Stimulated activated naive CD8-positive, alpha-beta T cell treated with anti-CD3 and anti-CD28 coated beads, Interleukin-15, amount 100 ng/mL, for 72 hours (primary cell): ENCODE measurements around the gene SUPT3H.

Experiments used
- ATAC-seq: fragments of 150-1000 bp; cut with Tn5 transposase; 2 replicates; pipeline ENCODE4 v1.10.0; 2021; ENCODE audit warnings: mild to moderate bottlenecking, moderate library complexity
- DNase-seq, 2 donors: peaks; one replicate each; pipeline ENCODE4 v3.0.0; 2021 to 2022
- H3K27ac Mint-ChIP-seq, 2 donors: one replicate each; pipeline ENCODE4 v1.8.0; 2022; ENCODE audit warnings: mild to moderate bottlenecking in 2 of 2, mixed read lengths in 2 of 2, moderate library complexity in 2 of 2
- H3K27me3 Mint-ChIP-seq: one replicate; pipeline ENCODE4 v1.8.0; 2022; ENCODE audit warnings: mixed read lengths
- H3K4me1 Mint-ChIP-seq: one replicate; pipeline ENCODE4 v1.8.0; 2022; ENCODE audit warnings: mild to moderate bottlenecking, mixed read lengths
- H3K4me3 Mint-ChIP-seq, 2 donors: one replicate each; pipeline ENCODE4 v1.8.0; 2022; ENCODE audit warnings: mild to moderate bottlenecking in 2 of 2, mixed read lengths in 2 of 2, moderate library complexity in 1 of 2
- H3K9me3 Mint-ChIP-seq, 2 donors: one replicate each; pipeline ENCODE4 v1.8.0; 2022; ENCODE audit warnings: mixed read lengths in 2 of 2

Gene SUPT3H

GRCh38 chr6:45116714-45117410, 260.9 kb downstream of the SUPT3H start:
- Mint-ChIP-seq H3K4me3 (peak overlapping the region; percentile 16 to 40), H3K4me1 (peaks cover 31% of the 10 kb centered on the region), H3K27ac (peak overlapping the region in 1 of 2 donors; percentile 50), H3K9me3 (no peaks in the 10 kb centered on the region), H3K27me3 (no peaks in the 10 kb centered on the region)
- peak; percentile 64 for ATAC-seq
- no peak for DNase-seq

DNA sequence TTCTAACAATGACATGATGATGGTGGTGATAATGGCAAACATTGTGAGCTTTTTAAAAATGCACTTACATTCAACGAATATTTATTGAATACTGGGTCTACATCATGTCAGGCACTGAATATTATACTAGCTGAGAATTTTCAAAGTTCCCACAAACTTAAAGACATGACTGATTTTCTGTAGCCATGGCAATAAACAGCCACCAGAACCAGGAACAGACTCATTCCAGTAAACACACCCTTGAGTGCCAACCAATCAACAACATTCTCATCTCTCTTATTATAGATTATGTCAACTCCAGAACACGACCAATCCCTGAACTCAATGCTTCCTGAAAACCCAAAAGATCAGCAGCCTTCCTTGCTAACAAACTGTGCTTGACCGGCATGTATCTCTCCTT, 262.0 kb downstream of the SUPT3H start:
- ATAC-seq (peak; percentile 67), DNase-seq (no peak)
- Mint-ChIP-seq H3K9me3 (no peaks in the 10 kb centered on the region), H3K27ac (peak overlapping the region in 1 of 2 donors; percentile 49), H3K4me3 (peak overlapping the region in 1 of 2 donors; percentile 40), H3K27me3 (no peaks in the 10 kb centered on the region), H3K4me1 (peaks cover 31% of the 10 kb centered on the region)

DNA sequence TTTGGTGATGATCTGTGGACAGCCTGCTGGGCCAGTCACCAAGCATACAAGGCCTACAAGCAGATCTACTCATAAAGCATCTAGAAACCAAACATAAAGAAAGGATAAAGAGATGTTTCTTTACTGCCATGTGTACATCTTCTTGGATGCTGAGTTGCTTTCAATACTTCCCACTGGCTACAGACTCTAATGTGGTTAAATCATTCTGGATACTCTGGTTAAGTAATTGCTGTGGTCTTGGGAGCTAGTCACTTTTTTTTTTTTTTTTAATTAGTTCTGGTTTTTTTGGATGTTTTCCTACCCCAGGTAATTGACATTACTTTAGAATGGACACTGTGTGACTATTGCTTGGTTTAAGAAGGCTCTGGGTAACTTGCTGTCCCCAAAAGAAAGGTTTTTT, 265.0 kb downstream of the SUPT3H start:
- no peak for ATAC-seq
- peaks cover 50% of the 10 kb centered on the region for H3K4me1 Mint-ChIP-seq
- no peaks in the 10 kb centered on the region for H3K27me3 Mint-ChIP-seq
- no peak overlapping the region for H3K4me3 Mint-ChIP-seq
- H3K9me3 Mint-ChIP-seq, result no peaks in the 10 kb centered on the region
- H3K27ac Mint-ChIP-seq, result peak overlapping the region in 1 of 2 donors; percentile 72
- DNase-seq, result no peak

DNA sequence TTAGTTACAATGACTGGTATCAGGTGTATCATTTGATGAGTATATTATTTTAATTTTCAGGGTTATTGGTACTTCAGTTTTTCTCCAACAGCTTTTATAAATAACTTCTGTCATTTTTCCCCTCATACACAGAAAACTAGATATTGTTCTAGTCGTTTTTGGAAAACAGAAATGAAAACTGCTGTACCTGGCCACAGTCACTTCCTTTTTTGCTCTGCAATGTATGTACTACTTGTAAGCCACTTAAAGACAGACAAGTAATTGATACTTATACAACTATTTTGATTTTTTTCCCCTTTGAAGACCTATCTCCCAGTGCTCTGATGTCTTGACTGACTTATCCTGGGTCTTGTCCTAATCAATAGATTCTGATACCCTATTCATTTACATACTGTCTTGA, 268.2 kb downstream of the SUPT3H start:
- H3K4me3 Mint-ChIP-seq, result peak overlapping the region in 1 of 2 donors; percentile 24
- H3K27me3 Mint-ChIP-seq, result no peaks in the 10 kb centered on the region
- ATAC-seq, result no peak
- H3K4me1 Mint-ChIP-seq, result peaks cover 25% of the 10 kb centered on the region
- H3K9me3 Mint-ChIP-seq, result no peaks in the 10 kb centered on the region
- H3K27ac Mint-ChIP-seq, result no peak overlapping the region
- DNase-seq, result no peak

- no peak overlapping the region for H3K27ac Mint-ChIP-seq
Measured at GRCh38 chr6:45105170-45105820, 272.4 kb downstream of the SUPT3H start.

DNA sequence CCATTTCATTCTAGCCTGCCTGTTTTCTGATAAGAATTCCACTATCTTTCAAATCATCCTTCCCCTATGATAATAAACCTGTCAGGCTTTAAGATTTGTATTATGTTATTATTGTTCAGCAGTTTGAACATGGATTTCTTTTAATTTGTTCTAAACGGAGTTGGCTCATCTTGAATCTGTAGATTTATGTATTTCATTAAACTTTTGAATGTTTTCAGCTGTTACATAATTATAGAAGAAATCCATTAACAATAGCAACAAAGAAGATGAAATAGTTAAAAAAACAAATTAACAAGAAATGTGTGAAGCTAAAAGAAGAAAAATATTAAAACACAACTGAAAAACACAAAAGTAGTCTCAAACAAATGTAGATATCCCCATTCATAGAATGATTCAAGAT, 273.3 kb downstream of the SUPT3H start:
- peaks cover 12% of the 10 kb centered on the region for H3K4me1 Mint-ChIP-seq
- ATAC-seq (no peak), DNase-seq (no peak)
- H3K27me3 Mint-ChIP-seq, result no peaks in the 10 kb centered on the region
- no peak overlapping the region for H3K4me3 Mint-ChIP-seq
- H3K9me3 Mint-ChIP-seq, result no peaks in the 10 kb centered on the region
- no peak overlapping the region for H3K27ac Mint-ChIP-seq

More at GRCh38 chr6:45105170-45105820, 272.4 kb downstream of the SUPT3H start:
- H3K27me3 Mint-ChIP-seq, result no peaks in the 10 kb centered on the region
- H3K4me3 Mint-ChIP-seq, result no peak overlapping the region
- no peaks in the 10 kb centered on the region for H3K9me3 Mint-ChIP-seq
- DNase-seq (no peak), ATAC-seq (peak; percentile 54)
- H3K4me1 Mint-ChIP-seq, result peaks cover 18% of the 10 kb centered on the region

GRCh38 chr6:45098256-45098655, 279.5 kb downstream of the SUPT3H start:
- Mint-ChIP-seq H3K4me3 (no peak overlapping the region), H3K27ac (no peak overlapping the region), H3K4me1 (no peaks in the 10 kb centered on the region), H3K9me3 (no peaks in the 10 kb centered on the region), H3K27me3 (no peaks in the 10 kb centered on the region)
- ATAC-seq (no peak), DNase-seq (no peak)

DNA sequence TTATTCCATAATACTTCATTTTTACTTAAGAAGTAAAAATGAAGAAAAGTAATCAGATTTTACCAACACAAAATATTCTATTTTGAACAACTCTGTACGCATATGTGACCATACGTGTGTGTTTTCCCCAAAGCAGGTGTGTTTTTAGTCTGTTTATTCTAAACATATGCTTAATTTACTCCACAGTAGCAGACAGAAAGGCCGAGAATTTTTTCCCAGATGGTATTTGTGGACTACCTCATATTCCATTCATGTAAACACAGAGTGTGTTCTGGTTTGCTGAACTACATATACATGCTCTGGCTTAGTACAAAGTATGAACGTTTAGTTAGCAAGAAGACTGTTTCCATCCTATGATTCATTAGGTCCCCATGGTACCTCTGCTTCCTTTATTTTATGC, 282.9 kb downstream of the SUPT3H start:
- H3K9me3 Mint-ChIP-seq, result no peaks in the 10 kb centered on the region
- DNase-seq (no peak), ATAC-seq (no peak)
- no peaks in the 10 kb centered on the region for H3K27me3 Mint-ChIP-seq
- H3K27ac Mint-ChIP-seq, result no peak overlapping the region
- H3K4me3 Mint-ChIP-seq, result no peak overlapping the region
- H3K4me1 Mint-ChIP-seq, result no peaks in the 10 kb centered on the region

DNA sequence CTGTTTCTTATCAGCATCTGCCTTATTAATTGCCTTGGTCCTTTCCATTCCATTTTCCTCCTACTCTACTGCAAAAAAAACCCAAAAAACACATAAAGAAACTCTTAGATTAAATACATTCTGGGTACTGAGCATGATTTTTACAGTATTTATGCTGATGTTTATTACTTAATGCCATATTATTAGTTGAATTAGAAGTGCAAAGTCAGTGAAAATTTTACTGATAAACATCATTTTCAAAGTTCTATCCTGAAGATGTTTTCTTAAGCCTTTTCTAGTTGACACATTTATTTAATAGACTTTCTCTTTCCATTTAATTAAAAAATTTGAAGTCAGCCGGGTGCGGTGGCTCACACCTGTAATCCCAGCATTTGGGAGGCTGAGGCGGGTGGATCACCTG, 285.6 kb downstream of the SUPT3H start:
- no peak overlapping the region for H3K4me3 Mint-ChIP-seq
- H3K9me3 Mint-ChIP-seq, result no peaks in the 10 kb centered on the region
- no peaks in the 10 kb centered on the region for H3K27me3 Mint-ChIP-seq
- no peak overlapping the region for H3K27ac Mint-ChIP-seq
- ATAC-seq (no peak), DNase-seq (no peak)
- no peaks in the 10 kb centered on the region for H3K4me1 Mint-ChIP-seq

DNA sequence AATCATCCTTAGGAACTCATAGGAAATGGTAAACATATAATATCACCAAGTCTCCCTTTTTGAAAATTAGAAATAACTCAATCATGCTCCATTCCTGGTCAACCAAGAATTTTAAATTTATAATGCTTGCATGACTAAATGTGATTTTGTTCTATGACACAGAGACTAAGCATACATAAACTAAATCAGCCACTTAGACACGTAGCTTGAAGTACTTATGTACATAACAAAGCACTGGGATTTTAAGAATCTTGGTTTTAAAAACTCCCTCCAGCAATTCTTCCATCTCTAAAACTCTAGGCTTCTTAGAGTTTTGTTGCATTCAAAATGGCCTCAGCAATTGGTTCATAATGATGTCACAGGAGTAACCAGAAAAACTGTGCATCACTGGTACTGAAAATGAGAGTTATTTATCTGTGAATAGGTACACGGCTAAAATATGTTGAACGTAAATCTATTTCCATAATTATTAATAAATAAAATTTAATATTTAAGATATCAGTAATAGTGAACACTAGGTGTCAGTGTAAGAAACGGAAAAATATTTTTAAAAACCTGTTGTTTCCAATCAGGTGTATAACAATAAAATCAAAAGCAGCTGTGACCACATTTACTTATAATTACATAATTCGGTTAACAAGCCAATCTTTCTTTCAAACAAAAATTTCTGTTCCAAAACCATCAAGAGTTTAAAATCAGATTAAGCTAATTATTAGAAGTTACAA, 291.2 kb downstream of the SUPT3H start:
- ATAC-seq (no peak), DNase-seq (no peak)
- Mint-ChIP-seq H3K27ac (no peak overlapping the region), H3K4me3 (no peak overlapping the region), H3K4me1 (peaks cover 19% of the 10 kb centered on the region), H3K27me3 (no peaks in the 10 kb centered on the region), H3K9me3 (no peaks in the 10 kb centered on the region)

GRCh38 chr6:45084257-45084656, 293.5 kb downstream of the SUPT3H start:
- ATAC-seq, result peak; percentile 70
- DNase-seq, result no peak
- no peak overlapping the region for H3K4me3 Mint-ChIP-seq
- no peaks in the 10 kb centered on the region for H3K27me3 Mint-ChIP-seq
- peaks cover 8 to 22% of the 10 kb centered on the region in 2 donors for H3K9me3 Mint-ChIP-seq
- H3K27ac Mint-ChIP-seq, result no peak overlapping the region
- H3K4me1 Mint-ChIP-seq, result peaks cover 19% of the 10 kb centered on the region

GRCh38 chr6:45082091-45082490, 295.6 kb downstream of the SUPT3H start:
- ATAC-seq, result no peak
- H3K4me3 Mint-ChIP-seq, result no peak overlapping the region

DNA sequence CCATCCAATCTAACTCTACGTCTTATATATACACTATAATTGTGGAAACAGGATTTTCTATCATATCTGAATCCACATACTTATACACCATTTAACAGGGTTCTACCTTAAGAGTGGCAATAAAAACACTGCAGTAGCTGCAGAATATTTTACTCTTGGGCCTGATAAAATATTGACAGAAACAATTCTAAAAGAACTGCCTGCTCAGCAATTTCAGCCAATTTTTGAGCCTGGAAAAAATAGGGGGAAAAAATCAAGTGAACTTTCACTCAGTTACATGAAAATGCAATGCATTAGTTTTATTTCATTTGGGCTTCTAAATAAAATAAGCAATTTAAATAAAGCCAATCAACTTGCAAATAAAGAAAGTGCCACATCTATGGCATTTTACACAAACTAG, 296.1 kb downstream of the SUPT3H start:
- peaks cover 22 to 40% of the 10 kb centered on the region in 2 donors for H3K9me3 Mint-ChIP-seq

More at GRCh38 chr6:45082091-45082490, 295.6 kb downstream of the SUPT3H start:
- Mint-ChIP-seq H3K27ac (no peak overlapping the region), H3K9me3 (peaks cover 22 to 40% of the 10 kb centered on the region in 2 donors), H3K27me3 (no peaks in the 10 kb centered on the region), H3K4me1 (peaks cover 19% of the 10 kb centered on the region)
- DNase-seq, result no peak

GRCh38 chr6:45078432-45078831, 299.3 kb downstream of the SUPT3H start:
- peaks cover 22 to 40% of the 10 kb centered on the region in 2 donors for H3K9me3 Mint-ChIP-seq
- DNase-seq (no peak), ATAC-seq (no peak)
- no peak overlapping the region for H3K4me3 Mint-ChIP-seq
- peaks cover 19% of the 10 kb centered on the region for H3K4me1 Mint-ChIP-seq
- no peaks in the 10 kb centered on the region for H3K27me3 Mint-ChIP-seq
- no peak overlapping the region for H3K27ac Mint-ChIP-seq

More for the DNA sequence above, 296.1 kb downstream of the SUPT3H start:
- no peak overlapping the region for H3K27ac Mint-ChIP-seq
- no peak for DNase-seq
- H3K4me3 Mint-ChIP-seq, result no peak overlapping the region
- H3K4me1 Mint-ChIP-seq, result peaks cover 19% of the 10 kb centered on the region
- H3K27me3 Mint-ChIP-seq, result no peaks in the 10 kb centered on the region
- ATAC-seq, result no peak

GRCh38 chr6:45076217-45076930, 301.4 kb downstream of the SUPT3H start:
- DNase-seq (no peak), ATAC-seq (no peak)
- no peaks in the 10 kb centered on the region for H3K27me3 Mint-ChIP-seq
- peaks cover 22 to 39% of the 10 kb centered on the region in 2 donors for H3K9me3 Mint-ChIP-seq
- no peak overlapping the region for H3K27ac Mint-ChIP-seq
- no peak overlapping the region for H3K4me3 Mint-ChIP-seq
- H3K4me1 Mint-ChIP-seq, result peaks cover 32% of the 10 kb centered on the region
